BJ (cell line): ENCODE data around the gene PRDM8. TPM values are rescaled to one million over a fixed set of nuclear protein-coding genes. Genes with fewer than 3 reads are reported as not detected.

Experiments used
- CTCF ChIA-PET: fragments of 350-600 bp; formaldehyde crosslinking; extraction: SDS; loops from one replicate; lab custom pipeline; 2021; ENCODE audit warnings: antibody characterized with exemption, inconsistent platforms; lab: Yijun Ruan, JAX
- POLR2A ChIA-PET: fragments of 300-600 bp; sonication (Branson Sonifier 250); formaldehyde crosslinking; extraction: SDS; loops from one replicate; lab custom pipeline; 2021; ENCODE audit warnings: antibody characterized with exemption; lab: Charles Lee
- DNase-seq: peaks from one replicate; pipeline ENCODE4 v3.0.0-alpha.2; 2011; ENCODE audit warnings: low read depth
- H3K27me3 ChIP-seq: 2 replicates; pipeline ENCODE4 v1.6.0; 2011; ENCODE audit warnings: low read length; ENCODE audit not compliant: control insufficient read depth, insufficient read depth
- H3K36me3 ChIP-seq: 2 replicates; pipeline ENCODE4 v1.5.1; 2011; ENCODE audit warnings: low read length; ENCODE audit not compliant: control insufficient read depth, insufficient read depth
- H3K4me3 ChIP-seq: 2 replicates; pipeline ENCODE4 v1.5.1; 2011; ENCODE audit warnings: low read depth, mild to moderate bottlenecking, control low read depth, low read length
- polyA plus RNA-seq: library from polyadenylated mRNA; depleted of rRNA; stranded (reverse); fragments of >200 nt; gene quantifications from 2 replicates; pipeline ENCODE4 v1.2.3, GENCODE V29; 2011
- TF ChIP-seq, protein P1 (sequence below): IDR thresholded peaks from 2 replicates; pipeline ENCODE4 v1.5.1; 2011; ENCODE audit warnings: low read depth, mild to moderate bottlenecking, control low read depth, inconsistent platforms, low read length, moderate library complexity; ENCODE audit not compliant: insufficient read depth

PRDM8 gene
- polyA plus RNA-seq, 1 experiment, result 2.7 TPM

DNA sequence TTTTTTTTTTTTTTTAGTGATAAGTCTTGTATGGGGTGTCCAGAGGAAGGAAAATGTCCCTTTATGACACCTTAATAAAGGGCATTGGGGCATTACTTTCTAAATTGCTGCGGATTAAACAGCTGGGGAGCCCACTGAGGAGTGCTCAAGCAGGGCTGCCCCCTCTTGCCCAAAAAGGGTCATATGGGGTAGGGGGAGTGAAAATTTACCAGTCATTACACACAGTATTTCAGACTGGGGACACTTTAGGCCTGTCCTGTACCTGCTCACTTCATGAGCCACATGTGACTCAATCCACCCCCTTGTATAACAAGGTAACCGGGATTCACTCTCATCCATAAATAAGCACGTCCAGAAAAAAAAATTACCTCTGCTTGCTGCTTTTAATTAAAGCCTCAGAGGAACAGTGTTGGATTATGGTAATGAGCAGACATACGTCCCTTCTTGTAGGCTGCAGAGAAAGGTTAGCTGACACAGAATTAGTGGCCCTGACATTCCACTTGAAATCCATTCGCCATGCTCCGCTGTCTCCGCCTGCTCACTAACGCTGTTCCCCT, 1.8 kb downstream of the PRDM8 start:
- DNase-seq, result no peak
- Histone ChIP-seq H3K4me3 (no peak overlapping the region), H3K27me3 (no peaks in the 10 kb centered on the region; the same call in 1 of the 2 replicates), H3K36me3 (no peaks in the 10 kb centered on the region)
- POLR2A ChIA-PET, result no interaction called here
- CTCF ChIA-PET, result interaction anchor here (0.5 to 8.9 kb wide), 5 partner anchors 13 to 74 kb away, joined by 3 to 108 read pairs (median 3); no protein-coding TSS in a partner anchor
- TF ChIP-seq, protein P1, sequence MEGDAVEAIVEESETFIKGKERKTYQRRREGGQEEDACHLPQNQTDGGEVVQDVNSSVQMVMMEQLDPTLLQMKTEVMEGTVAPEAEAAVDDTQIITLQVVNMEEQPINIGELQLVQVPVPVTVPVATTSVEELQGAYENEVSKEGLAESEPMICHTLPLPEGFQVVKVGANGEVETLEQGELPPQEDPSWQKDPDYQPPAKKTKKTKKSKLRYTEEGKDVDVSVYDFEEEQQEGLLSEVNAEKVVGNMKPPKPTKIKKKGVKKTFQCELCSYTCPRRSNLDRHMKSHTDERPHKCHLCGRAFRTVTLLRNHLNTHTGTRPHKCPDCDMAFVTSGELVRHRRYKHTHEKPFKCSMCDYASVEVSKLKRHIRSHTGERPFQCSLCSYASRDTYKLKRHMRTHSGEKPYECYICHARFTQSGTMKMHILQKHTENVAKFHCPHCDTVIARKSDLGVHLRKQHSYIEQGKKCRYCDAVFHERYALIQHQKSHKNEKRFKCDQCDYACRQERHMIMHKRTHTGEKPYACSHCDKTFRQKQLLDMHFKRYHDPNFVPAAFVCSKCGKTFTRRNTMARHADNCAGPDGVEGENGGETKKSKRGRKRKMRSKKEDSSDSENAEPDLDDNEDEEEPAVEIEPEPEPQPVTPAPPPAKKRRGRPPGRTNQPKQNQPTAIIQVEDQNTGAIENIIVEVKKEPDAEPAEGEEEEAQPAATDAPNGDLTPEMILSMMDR, result no peak

DNA sequence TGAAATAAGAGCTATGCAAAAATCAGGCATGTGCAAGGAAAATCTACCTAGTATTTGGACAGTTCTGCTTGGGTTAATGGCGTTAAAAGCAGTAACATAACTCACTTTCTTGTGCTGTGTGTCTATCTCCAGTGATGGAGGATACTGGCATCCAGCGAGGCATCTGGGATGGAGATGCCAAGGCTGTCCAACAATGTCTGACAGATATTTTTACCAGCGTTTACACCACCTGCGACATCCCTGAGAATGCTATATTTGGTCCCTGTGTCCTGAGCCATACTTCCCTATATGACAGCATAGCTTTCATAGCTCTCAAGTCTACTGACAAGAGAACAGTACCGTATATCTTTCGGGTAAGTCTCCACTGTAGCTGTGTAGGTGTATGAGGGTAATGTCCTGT, 2.6 kb downstream of the PRDM8 start:
- ChIA-PET POLR2A (no interaction called here), CTCF (interaction anchor here (1.3 to 8.9 kb wide), 2 partner anchors 13 to 21 kb away, joined by 3 to 108 read pairs; no protein-coding TSS in a partner anchor)
- H3K36me3 ChIP-seq, result no peaks in the 10 kb centered on the region
- H3K4me3 ChIP-seq, result no peak overlapping the region
- DNase-seq, result no peak
- TF ChIP-seq, protein P1, result no peak
- no peaks in the 10 kb centered on the region; the same call in 1 of the 2 replicates for H3K27me3 ChIP-seq

DNA sequence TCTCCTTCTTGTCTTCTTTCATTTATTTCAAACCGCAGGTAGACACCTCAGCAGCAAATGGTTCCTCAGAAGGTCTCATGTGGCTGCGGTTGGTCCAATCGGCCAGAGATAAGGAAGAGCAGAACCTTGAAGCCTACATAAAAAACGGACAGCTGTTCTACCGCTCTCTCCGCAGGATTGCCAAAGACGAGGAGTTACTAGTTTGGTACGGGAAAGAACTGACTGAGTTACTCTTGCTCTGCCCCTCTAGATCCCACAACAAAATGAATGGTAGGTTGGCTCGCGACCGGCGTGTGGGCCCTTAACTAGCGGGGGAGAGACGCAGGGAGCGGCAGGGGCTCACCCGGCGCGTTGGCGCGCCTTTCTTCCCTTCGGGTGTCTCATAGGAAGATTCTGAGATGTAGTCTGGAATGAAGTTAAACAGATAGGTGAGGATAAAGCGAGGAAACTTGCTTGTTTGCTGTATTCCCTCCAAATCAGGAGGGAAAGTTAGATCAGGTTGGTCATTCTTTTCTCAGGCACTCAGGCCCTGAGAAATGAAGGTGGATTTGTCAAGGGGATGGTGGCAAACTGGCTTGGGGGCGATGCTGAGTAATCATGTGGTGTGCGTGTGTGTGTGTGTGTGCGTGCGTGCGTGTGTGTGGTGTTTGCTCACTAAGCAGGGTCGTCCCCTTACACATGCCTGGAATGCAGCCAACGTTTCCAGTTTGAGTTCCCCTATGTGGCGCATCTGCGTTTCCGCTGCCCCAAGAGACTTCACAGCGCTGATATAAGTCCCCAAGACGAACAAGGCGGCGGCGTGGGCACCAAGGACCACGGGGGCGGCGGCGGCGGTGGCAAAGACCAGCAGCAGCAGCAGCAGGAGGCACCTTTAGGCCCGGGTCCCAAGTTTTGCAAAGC, 4.2 kb downstream of the PRDM8 start:
- TF ChIP-seq, protein P1, result no peak
- Histone ChIP-seq H3K36me3 (no peaks in the 10 kb centered on the region), H3K27me3 (no peaks in the 10 kb centered on the region), H3K4me3 (peak overlapping the region; percentile 47)
- DNase-seq, result no peak
- ChIA-PET CTCF (interaction anchor here (0.7 to 8.9 kb wide), 17 partner anchors 9 to 1249 kb away, joined by 3 to 108 read pairs (median 4); partner anchors contain the start of gene CFAP299), POLR2A (interaction anchor here (0.7 kb wide), 3 partner anchors 11 to 284 kb away, joined by 5 to 16 read pairs (median 8); no protein-coding TSS in a partner anchor)

DNA sequence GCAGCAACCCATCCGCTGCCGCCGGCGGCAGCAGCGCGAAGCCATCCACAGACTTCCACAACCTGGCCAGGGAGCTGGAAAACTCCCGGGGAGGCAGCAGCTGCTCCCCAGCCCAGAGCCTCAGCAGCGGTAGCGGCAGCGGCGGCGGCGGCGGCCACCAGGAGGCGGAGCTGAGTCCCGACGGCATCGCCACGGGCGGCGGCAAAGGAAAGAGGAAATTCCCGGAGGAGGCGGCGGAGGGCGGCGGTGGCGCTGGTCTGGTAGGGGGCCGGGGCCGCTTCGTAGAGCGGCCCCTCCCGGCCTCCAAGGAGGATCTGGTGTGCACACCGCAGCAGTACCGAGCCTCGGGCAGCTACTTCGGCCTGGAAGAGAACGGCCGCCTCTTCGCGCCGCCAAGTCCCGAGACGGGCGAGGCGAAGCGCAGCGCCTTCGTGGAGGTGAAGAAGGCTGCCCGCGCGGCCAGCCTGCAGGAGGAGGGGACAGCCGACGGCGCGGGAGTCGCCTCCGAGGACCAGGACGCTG, 4.9 kb downstream of the PRDM8 start:
- Histone ChIP-seq H3K4me3 (peak overlapping the region; percentile 47), H3K36me3 (no peaks in the 10 kb centered on the region), H3K27me3 (no peaks in the 10 kb centered on the region)
- ChIA-PET CTCF (interaction anchor here (0.6 to 8.9 kb wide), 23 partner anchors 9 to 1250 kb away, joined by 3 to 108 read pairs (median 3); partner anchors contain the start of genes CFAP299 and FGF5), POLR2A (interaction anchor here (0.7 kb wide), 4 partner anchors 12 to 285 kb away, joined by 3 to 16 read pairs (median 6); no protein-coding TSS in a partner anchor)
- no peak for DNase-seq
- TF ChIP-seq, protein P1, result peak; percentile 84
